HCT116 (cell line): Measurements from ENCODE around the gene LDLRAD4. TPM values are rescaled to one million over a fixed set of nuclear protein-coding genes. Genes with fewer than 3 reads are reported as not detected.

Experiments used
- ATAC-seq: fragments of 200-7000 bp; cut with Tn5 transposase; 2 replicates; pipeline ENCODE4 v1.9.1; 2020; ENCODE audit warnings: mild to moderate bottlenecking, moderate library complexity
- BruUV-seq: library from RNA; stranded (reverse); fragments of 400-500 nt; replicated peaks from 2 replicates; lab custom pipeline; 2021; lab: Mats Ljungman, UMichigan
- CTCF ChIA-PET: fragments of 300-600 bp; sonication (Branson Sonifier 250); formaldehyde crosslinking; loops from one replicate; lab custom pipeline; 2021; ENCODE audit warnings: antibody characterized with exemption; lab: Charles Lee
- POLR2A ChIA-PET: fragments of 300-600, 350-600 bp; sonication (Branson Sonifier 250); formaldehyde crosslinking; loops from one replicate; lab custom pipeline; 2021; ENCODE audit warnings: antibody characterized with exemption; lab: Charles Lee
- RAD21 ChIA-PET, 2 experiments: fragments of 300-600 bp; sonication (Branson Sonifier 250); formaldehyde crosslinking; loops; one replicate each; lab custom pipeline; 2023; ENCODE audit warnings: low total read pairs in 2 of 2; ENCODE audit not compliant: uncharacterized antibody in 2 of 2, unreplicated experiment in 2 of 2, low non-redundant PET in 1 of 2; lab: Charles Lee
- DNase-seq: peaks from one replicate; pipeline ENCODE4 v3.0.0-alpha.2; 2010; ENCODE audit warnings: low read depth, low spot score
- H2AFZ ChIP-seq: fragments of 200-600 bp; shearing (Covaris generic), sonication (generic); 2 replicates; pipeline ENCODE4 v1.6.1; 2017; ENCODE audit warnings: low read depth, mixed run types, mixed read lengths, antibody characterized with exemption, low read length; ENCODE audit not compliant: poor library complexity, severe bottlenecking
- H3K27ac ChIP-seq: 2 replicates; pipeline ENCODE4 v1.5.1; 2012; ENCODE audit warnings: low read depth, low read length
- H3K27me3 ChIP-seq: fragments of 200-600 bp; sonication (generic); 2 replicates; pipeline ENCODE4 v1.6.1; 2016; ENCODE audit warnings: mixed run types, low read length, mixed read lengths; ENCODE audit not compliant: insufficient read depth
- H3K36me3 ChIP-seq, 2 experiments: fragments of 200-500 bp in 1 of 2; fragments of 200-600 bp in 1 of 2; sonication (Bioruptor generic) in 1 of 2; sonication (generic) in 1 of 2; 2 replicates each; pipeline versions ENCODE4 v1.5.1 to v1.6.1; 2014 to 2016; ENCODE audit warnings: low read length in 2 of 2, inconsistent platforms in 1 of 2, mixed read lengths in 1 of 2, mixed run types in 1 of 2; ENCODE audit not compliant: insufficient read depth in 2 of 2, control insufficient read depth in 1 of 2
- H3K4me1 ChIP-seq, 2 experiments: fragments of 200-600 bp in 1 of 2; sonication (generic) in 1 of 2; 2 replicates each; pipeline versions ENCODE4 v1.5.1 to v1.6.1; 2012 to 2017; ENCODE audit warnings: low read length in 2 of 2, inconsistent platforms in 1 of 2, mild to moderate bottlenecking in 1 of 2, mixed read lengths in 1 of 2, mixed run types in 1 of 2, moderate library complexity in 1 of 2; ENCODE audit not compliant: insufficient read depth in 2 of 2, control insufficient read depth in 1 of 2
- H3K4me2 ChIP-seq: fragments of 200-600 bp; sonication (generic); 2 replicates; pipeline ENCODE4 v1.6.1; 2017; ENCODE audit warnings: mixed run types, low read length, mixed read lengths
- H3K4me3 ChIP-seq, 2 experiments: fragments of 200-600 bp in 1 of 2; sonication (generic) in 1 of 2; replicated peaks in 1 of 2; 2 replicates each; pipeline ENCODE4 v1.5.1; 2011 to 2016; ENCODE audit warnings: low read length in 2 of 2, control low read depth in 1 of 2, low read depth in 1 of 2, mild to moderate bottlenecking in 1 of 2, mixed read lengths in 1 of 2, mixed run types in 1 of 2
- H3K79me2 ChIP-seq: fragments of 200-600 bp; sonication (generic); 2 replicates; pipeline ENCODE4 v1.6.1; 2017; ENCODE audit warnings: mild to moderate bottlenecking, mixed run types, low read length, moderate library complexity, mixed read lengths; ENCODE audit not compliant: insufficient read depth
- H3K9ac ChIP-seq: fragments of 200-600 bp; sonication (generic); 2 replicates; pipeline ENCODE4 v1.6.1; 2016; ENCODE audit warnings: low read length, mixed read lengths
- H3K9me2 ChIP-seq: fragments of 200-600 bp; sonication (generic), shearing (Covaris generic); 2 replicates; pipeline ENCODE4 v1.6.1; 2017; ENCODE audit warnings: mixed run types, mild to moderate bottlenecking, moderate library complexity; ENCODE audit not compliant: insufficient read depth
- H3K9me3 ChIP-seq, 2 experiments: fragments of 200-500 bp in 1 of 2; fragments of 200-600 bp in 1 of 2; sonication (Bioruptor generic) in 1 of 2; sonication (generic) in 1 of 2; 2 replicates each; pipeline ENCODE4 v1.6.1; 2014 to 2017; ENCODE audit warnings: low read length in 2 of 2, mixed read lengths in 2 of 2, inconsistent platforms in 1 of 2, low read depth in 1 of 2, mild to moderate bottlenecking in 1 of 2, mixed run types in 1 of 2, moderate library complexity in 1 of 2; ENCODE audit not compliant: control insufficient read depth in 1 of 2, insufficient read depth in 1 of 2
- H4K20me1 ChIP-seq: fragments of 200-600 bp; sonication (generic), shearing (Covaris generic); 2 replicates; pipeline ENCODE4 v1.6.1; 2017; ENCODE audit warnings: mixed run types, mild to moderate bottlenecking, moderate library complexity; ENCODE audit not compliant: insufficient read depth
- ATF3 ChIP-seq: IDR thresholded peaks from 2 replicates; pipeline ENCODE4 v1.6.1; 2012
- CBX3 ChIP-seq: IDR thresholded peaks from 2 replicates; pipeline ENCODE4 v1.6.1; 2012; ENCODE audit warnings: low read depth
- CEBPB ChIP-seq: IDR thresholded peaks from 2 replicates; pipeline ENCODE4 v1.6.1; 2012; ENCODE audit warnings: low read depth
- ELF1 ChIP-seq: IDR thresholded peaks from 2 replicates; pipeline ENCODE4 v1.6.1; 2012; ENCODE audit warnings: low read depth, borderline replicate concordance
- EZH2 ChIP-seq: fragments of 200-600 bp; sonication (generic); IDR thresholded peaks from 2 replicates; pipeline ENCODE4 v1.6.1; 2017; ENCODE audit warnings: antibody characterized with exemption, mixed run types
- EZH2phosphoT487 ChIP-seq: fragments of 200-600 bp; IDR thresholded peaks from 2 replicates; pipeline ENCODE4 v1.6.1; 2018; ENCODE audit warnings: antibody characterized with exemption, borderline replicate concordance
- FOSL1 ChIP-seq: IDR thresholded peaks from 2 replicates; pipeline ENCODE4 v1.6.1; 2012; ENCODE audit warnings: low read depth
- JUND ChIP-seq: IDR thresholded peaks from 2 replicates; pipeline ENCODE4 v1.6.1; 2012
- POLR2A ChIP-seq: IDR thresholded peaks from 2 replicates; pipeline ENCODE4 v1.7.0; 2011; ENCODE audit warnings: borderline replicate concordance; ENCODE audit not compliant: insufficient read depth, insufficient read length; ENCODE audit errors: extremely low read depth
- POLR2AphosphoS5 ChIP-seq: IDR thresholded peaks from 2 replicates; pipeline ENCODE4 v1.6.1; 2011; ENCODE audit warnings: mild to moderate bottlenecking, low read depth, low read length, moderate library complexity
- SIN3A ChIP-seq: IDR thresholded peaks from 2 replicates; pipeline ENCODE4 v1.6.1; 2012; ENCODE audit warnings: low read depth
- SP1 ChIP-seq: IDR thresholded peaks from 2 replicates; pipeline ENCODE4 v1.6.1; 2012; ENCODE audit warnings: low read depth
- SRF ChIP-seq: IDR thresholded peaks from 2 replicates; pipeline ENCODE4 v1.6.1; 2012; ENCODE audit warnings: low read depth
- TCF7L2 ChIP-seq: IDR thresholded peaks from 2 replicates; pipeline ENCODE4 v1.7.0; 2011; ENCODE audit warnings: borderline replicate concordance, inconsistent platforms; ENCODE audit not compliant: insufficient read depth, insufficient read length; ENCODE audit errors: extremely low read depth
- ZFX ChIP-seq: fragments of 450-650 bp; IDR thresholded peaks from 2 replicates; pipeline ENCODE4 v1.6.1; 2017
- intact Hi-C: fragments of 100-400 bp; cut with micrococcal nuclease; formaldehyde crosslinking; loops from 2 replicates; pipeline ENCODE4 v1.10.0; 2022
- total RNA-seq: library from RNA; stranded (reverse); gene quantifications from one replicate; pipeline ENCODE4 v1.2.1, GENCODE V29; 2021; ENCODE audit not compliant: unreplicated experiment
- TF ChIP-seq, protein P1 (sequence below): IDR thresholded peaks from 2 replicates; pipeline ENCODE4 v1.6.1; 2012
- TF ChIP-seq, protein P2 (sequence below): IDR thresholded peaks from 2 replicates; pipeline ENCODE4 v1.6.1; 2012; ENCODE audit warnings: low read depth
- TF ChIP-seq, protein P3 (sequence below), 3 experiments: fragments of 200-600 bp in 1 of 3; sonication (generic) in 1 of 3; IDR thresholded peaks in 2 of 3; conservative IDR thresholded peaks in 1 of 3; 2 replicates each; pipeline ENCODE4 v1.5.1; 2012 to 2017; ENCODE audit warnings: low read depth in 2 of 3, low read length in 2 of 3, antibody characterized with exemption in 1 of 3, borderline replicate concordance in 1 of 3, control low read depth in 1 of 3, mild to moderate bottlenecking in 1 of 3, mixed read lengths in 1 of 3, mixed run types in 1 of 3, moderate library complexity in 1 of 3; ENCODE audit not compliant: insufficient read depth in 1 of 3
- TF ChIP-seq, protein P4 (sequence below): IDR thresholded peaks from 2 replicates; pipeline ENCODE4 v1.6.1; 2011; ENCODE audit warnings: mild to moderate bottlenecking, low read length, moderate library complexity; ENCODE audit not compliant: insufficient replicate concordance; ENCODE audit errors: extremely low read depth

The LDLRAD4 gene
- total RNA-seq, 1 experiment from 2014 or later = 1.2 TPM

GRCh38 chr18:13178197-13178596 is 40.4 kb upstream of the LDLRAD4 start (continued):
- TF ChIP-seq EZH2phosphoT487 (no peak), SRF (no peak), CBX3 (no peak)
- TF ChIP-seq, protein P1, sequence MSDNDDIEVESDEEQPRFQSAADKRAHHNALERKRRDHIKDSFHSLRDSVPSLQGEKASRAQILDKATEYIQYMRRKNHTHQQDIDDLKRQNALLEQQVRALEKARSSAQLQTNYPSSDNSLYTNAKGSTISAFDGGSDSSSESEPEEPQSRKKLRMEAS = no peak

DNA sequence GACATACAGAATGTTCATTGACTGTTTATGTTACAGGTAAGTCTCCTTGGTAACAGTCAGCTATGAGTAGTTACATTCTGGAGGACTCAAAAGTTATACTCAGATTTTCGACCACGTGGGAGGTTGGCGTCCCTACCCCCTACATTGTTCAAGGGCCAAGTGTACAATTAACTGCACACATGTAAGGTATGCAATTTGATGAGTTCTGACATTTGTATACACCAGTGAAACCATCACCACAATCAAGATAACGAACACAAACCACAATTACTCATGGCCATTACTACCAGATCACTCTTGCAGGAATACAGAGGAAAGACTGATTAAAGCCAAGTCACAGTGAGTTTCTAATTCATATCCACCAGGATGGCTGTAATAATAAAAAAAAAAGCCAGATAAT is 39.6 kb upstream of the LDLRAD4 start:
- intact Hi-C loops = no loop called here
- Histone ChIP-seq H3K9ac (no peak overlapping the region), H3K27me3 (no peaks in the 10 kb centered on the region), H3K36me3 (no peaks in the 10 kb centered on the region), H3K9me3 (no peaks in the 10 kb centered on the region), H3K9me2 (no peaks in the 10 kb centered on the region), H2AFZ (no peak overlapping the region), H3K79me2 (no peaks in the 10 kb centered on the region), H3K4me2 (no peak overlapping the region), H3K27ac (no peak overlapping the region), H4K20me1 (no peaks in the 10 kb centered on the region), H3K4me1 (no peaks in the 10 kb centered on the region), H3K4me3 (no peak overlapping the region)
- ATAC-seq (no peak), DNase-seq (no peak)
- CTCF ChIA-PET = interaction anchor here (1.5 kb wide), 1 partner anchor 19 kb away, joined by 5 read pairs; no protein-coding TSS in a partner anchor
- RAD21 ChIA-PET = no interaction called here
- POLR2A ChIA-PET = no interaction called here
- BruUV-seq = no TSS peak
- TF ChIP-seq SP1 (no peak), CEBPB (no peak), SIN3A (no peak), ZFX (no peak), ATF3 (no peak), FOSL1 (no peak), JUND (no peak), POLR2A (no peak), POLR2AphosphoS5 (no peak), ELF1 (no peak), TCF7L2 (no peak), EZH2phosphoT487 (no peak), EZH2 (no peak)
- TF ChIP-seq, protein P2, sequence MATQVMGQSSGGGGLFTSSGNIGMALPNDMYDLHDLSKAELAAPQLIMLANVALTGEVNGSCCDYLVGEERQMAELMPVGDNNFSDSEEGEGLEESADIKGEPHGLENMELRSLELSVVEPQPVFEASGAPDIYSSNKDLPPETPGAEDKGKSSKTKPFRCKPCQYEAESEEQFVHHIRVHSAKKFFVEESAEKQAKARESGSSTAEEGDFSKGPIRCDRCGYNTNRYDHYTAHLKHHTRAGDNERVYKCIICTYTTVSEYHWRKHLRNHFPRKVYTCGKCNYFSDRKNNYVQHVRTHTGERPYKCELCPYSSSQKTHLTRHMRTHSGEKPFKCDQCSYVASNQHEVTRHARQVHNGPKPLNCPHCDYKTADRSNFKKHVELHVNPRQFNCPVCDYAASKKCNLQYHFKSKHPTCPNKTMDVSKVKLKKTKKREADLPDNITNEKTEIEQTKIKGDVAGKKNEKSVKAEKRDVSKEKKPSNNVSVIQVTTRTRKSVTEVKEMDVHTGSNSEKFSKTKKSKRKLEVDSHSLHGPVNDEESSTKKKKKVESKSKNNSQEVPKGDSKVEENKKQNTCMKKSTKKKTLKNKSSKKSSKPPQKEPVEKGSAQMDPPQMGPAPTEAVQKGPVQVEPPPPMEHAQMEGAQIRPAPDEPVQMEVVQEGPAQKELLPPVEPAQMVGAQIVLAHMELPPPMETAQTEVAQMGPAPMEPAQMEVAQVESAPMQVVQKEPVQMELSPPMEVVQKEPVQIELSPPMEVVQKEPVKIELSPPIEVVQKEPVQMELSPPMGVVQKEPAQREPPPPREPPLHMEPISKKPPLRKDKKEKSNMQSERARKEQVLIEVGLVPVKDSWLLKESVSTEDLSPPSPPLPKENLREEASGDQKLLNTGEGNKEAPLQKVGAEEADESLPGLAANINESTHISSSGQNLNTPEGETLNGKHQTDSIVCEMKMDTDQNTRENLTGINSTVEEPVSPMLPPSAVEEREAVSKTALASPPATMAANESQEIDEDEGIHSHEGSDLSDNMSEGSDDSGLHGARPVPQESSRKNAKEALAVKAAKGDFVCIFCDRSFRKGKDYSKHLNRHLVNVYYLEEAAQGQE = no peak
- TF ChIP-seq, protein P1 = no peak
- TF ChIP-seq, protein P3, sequence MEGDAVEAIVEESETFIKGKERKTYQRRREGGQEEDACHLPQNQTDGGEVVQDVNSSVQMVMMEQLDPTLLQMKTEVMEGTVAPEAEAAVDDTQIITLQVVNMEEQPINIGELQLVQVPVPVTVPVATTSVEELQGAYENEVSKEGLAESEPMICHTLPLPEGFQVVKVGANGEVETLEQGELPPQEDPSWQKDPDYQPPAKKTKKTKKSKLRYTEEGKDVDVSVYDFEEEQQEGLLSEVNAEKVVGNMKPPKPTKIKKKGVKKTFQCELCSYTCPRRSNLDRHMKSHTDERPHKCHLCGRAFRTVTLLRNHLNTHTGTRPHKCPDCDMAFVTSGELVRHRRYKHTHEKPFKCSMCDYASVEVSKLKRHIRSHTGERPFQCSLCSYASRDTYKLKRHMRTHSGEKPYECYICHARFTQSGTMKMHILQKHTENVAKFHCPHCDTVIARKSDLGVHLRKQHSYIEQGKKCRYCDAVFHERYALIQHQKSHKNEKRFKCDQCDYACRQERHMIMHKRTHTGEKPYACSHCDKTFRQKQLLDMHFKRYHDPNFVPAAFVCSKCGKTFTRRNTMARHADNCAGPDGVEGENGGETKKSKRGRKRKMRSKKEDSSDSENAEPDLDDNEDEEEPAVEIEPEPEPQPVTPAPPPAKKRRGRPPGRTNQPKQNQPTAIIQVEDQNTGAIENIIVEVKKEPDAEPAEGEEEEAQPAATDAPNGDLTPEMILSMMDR (IDR thresholded peaks at IDR 0.05 in 2 of 3, conservative IDR thresholded peaks at IDR 0.05 in 1 of 3; ENCODE audit: borderline replicate concordance in 1 of 3, insufficient read depth in 1 of 3, low read depth in 2 of 3, low read length in 2 of 3) = no peak
- TF ChIP-seq, protein P4, sequence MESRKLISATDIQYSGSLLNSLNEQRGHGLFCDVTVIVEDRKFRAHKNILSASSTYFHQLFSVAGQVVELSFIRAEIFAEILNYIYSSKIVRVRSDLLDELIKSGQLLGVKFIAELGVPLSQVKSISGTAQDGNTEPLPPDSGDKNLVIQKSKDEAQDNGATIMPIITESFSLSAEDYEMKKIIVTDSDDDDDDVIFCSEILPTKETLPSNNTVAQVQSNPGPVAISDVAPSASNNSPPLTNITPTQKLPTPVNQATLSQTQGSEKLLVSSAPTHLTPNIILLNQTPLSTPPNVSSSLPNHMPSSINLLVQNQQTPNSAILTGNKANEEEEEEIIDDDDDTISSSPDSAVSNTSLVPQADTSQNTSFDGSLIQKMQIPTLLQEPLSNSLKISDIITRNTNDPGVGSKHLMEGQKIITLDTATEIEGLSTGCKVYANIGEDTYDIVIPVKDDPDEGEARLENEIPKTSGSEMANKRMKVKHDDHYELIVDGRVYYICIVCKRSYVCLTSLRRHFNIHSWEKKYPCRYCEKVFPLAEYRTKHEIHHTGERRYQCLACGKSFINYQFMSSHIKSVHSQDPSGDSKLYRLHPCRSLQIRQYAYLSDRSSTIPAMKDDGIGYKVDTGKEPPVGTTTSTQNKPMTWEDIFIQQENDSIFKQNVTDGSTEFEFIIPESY = no peak
